ENCODE measurements around the gene GALNT17.
A peak's percentile ranks its signal among the peaks of the same experiment; 100 is the strongest.

GALNT17 gene

DNA sequence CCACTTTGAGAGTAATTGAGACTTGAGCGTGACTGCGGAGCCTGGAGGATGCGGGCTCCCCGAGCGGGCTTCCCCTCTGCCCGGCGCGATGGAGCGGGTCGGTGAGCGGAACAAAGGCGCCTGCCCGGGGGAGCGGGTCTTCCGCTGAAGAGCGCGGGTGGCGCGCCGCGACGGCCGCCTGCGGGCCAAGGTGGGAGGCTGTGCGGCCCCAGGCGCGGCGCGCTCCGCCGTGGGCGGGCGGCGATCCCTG lies at the start of gene GALNT17:
Gene GALNT17, plus strand, starts transcription at position 18 of the 250 bp plus-strand sequence.
- no peak for TF ChIP-seq CTCF (conservative IDR thresholded peaks at IDR 0.05)
- H3K27ac ChIP-seq = peak within 1 kb of the TSS; percentile 52

DNA sequence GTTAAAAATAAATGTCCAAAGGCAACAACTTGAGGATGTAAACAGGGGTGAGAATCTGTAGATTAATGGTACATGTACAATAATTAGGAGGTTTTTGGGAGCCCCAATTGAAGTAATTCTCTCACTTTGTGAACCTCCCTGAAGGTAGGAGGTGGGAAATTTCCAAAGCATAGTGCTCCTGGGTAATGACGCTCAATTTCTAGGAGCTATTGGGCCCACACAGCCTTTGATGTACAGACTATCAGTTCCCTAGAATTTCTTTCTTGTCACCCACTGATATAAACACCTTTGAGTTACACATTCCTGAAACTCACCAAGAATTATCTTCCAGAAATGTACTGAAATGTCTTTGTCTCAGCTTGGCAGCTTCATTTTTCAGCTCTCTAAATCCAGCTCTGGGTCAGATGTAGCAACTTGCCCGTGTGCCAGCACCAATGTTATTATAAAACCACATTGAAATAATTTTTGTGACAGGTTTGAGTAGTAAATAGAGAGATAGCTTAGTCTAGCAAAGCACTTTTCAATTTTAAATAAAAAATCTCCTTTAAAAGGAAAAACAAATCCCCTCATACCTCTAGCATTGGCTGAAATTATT lies 36.6 kb upstream of the GALNT17 start:
- no peak overlapping the region for H3K27ac ChIP-seq
- no peak for TF ChIP-seq CTCF (conservative IDR thresholded peaks at IDR 0.05)

DNA sequence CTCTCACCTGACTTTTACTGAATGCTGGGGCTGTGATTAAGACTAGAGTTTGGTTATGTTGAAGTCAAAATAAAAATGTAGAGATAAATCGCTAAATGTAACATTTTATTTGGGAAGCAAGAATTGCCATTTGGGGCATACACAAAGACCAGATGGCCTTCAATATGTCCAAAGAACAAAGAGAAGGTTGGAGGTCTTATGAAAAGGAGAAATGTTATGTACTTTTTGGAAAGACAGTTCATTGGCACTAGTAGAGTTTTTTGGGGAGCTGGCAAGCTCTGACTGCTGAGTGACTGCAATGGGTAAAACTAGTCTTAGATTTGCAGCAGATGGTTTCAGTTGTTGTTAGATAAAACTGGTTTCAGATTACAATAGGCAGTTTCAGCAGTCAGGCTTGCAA lies 35.6 kb upstream of the GALNT17 start:
- H3K27ac ChIP-seq = no peak overlapping the region
- no peak for TF ChIP-seq CTCF (conservative IDR thresholded peaks at IDR 0.05)

GRCh38 chr7:71106226-71106625 lies 25.7 kb upstream of the GALNT17 start:
- TF ChIP-seq CTCF (conservative IDR thresholded peaks at IDR 0.05) = no peak
- H3K27ac ChIP-seq = no peak overlapping the region

GRCh38 chr7:71112436-71112835 lies 19.5 kb upstream of the GALNT17 start:
- no peak for TF ChIP-seq CTCF (conservative IDR thresholded peaks at IDR 0.05)
- no peak overlapping the region for H3K27ac ChIP-seq

DNA sequence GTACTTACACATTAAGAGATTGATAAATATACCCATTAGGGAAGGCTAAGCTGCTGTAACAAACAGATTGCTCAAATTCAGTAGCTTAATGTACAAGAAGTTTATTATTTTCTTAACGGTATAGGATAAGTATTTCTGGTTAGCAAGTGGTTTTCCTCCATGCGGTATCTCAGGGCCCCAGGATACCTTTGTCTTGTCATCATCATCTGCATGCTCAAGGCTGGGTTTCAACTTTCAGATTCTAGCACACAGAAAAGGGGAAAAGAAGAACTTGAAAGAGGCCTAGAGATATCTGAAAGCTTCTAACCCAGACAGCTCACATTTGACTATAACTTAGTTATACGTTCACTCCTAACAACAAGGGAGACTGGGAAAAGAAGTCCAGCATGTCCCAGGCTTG lies 11.8 kb upstream of the GALNT17 start:
- H3K27ac ChIP-seq = no peak overlapping the region
- no peak for TF ChIP-seq CTCF (conservative IDR thresholded peaks at IDR 0.05)

DNA sequence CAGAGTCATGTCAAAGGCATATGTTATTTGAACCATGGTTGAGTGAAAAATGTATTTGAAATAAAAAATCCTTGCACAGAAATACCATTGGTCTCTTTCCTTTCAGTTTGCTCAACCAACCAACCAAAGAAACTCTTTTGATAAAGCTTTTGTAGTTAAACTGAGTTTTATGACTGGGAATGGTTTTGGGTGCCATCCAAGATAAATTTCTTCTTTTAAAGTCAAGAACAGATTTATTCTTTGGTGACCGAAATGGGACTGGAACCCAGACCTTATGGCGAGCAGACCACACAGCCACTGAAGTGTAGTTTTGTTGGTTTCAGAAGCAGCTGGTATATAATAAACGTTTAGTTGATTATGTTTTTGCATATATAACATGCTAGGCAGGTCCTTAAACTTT lies 2.8 kb upstream of the GALNT17 start:
- TF ChIP-seq CTCF (conservative IDR thresholded peaks at IDR 0.05) = no peak
- no peak overlapping the region for H3K27ac ChIP-seq
